ENCODE measurements around the gene RAB11FIP4. TPM values are rescaled to one million over a fixed set of nuclear protein-coding genes. Genes with fewer than 3 reads are reported as not detected.

RAB11FIP4 gene
- total RNA-seq, 1 experiment from 2014 or later = under 0.01 TPM

DNA sequence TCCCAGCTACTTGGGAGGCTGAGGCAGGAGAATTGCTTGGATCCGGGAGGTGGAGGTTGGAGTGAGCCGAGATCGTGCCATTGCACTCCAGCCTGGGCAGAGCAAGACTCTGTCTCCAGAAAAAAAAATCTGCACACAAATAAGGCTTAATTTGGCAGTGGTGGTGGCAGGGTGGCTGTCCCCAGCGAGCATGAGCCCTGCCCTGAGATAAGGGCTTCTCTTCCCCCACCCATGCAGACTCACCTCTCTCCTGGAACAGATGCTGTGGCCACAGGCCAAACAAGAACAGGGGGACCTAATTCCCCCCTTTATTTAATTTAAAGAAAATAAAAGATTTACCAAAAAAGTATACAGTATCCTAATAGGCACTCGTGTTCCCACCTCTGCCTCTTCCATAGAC lies 157.2 kb downstream of the RAB11FIP4 start:
- DNase-seq (ENCODE audit: low read depth) = no peak

DNA sequence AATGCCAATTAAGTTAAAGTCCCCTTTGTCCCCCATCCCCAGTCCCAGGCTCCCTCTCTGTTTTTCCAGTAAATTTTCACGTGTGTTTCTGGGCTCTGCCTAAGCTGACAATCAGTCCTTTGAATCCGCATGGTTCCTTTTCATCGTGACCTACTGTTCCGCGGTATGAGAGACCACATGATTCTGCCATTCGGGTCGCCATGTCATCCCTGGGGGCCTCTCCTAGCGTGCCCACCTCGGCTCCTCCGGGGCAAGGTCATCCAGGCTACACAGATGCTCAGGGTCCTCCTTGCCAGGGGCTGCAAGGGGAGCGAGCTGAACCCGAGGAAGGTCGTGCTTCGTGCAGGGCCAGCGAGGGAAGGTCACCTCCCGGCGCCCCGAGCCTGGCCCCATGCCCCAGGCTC lies 157.6 kb downstream of the RAB11FIP4 start:
- peak; percentile 26 for DNase-seq (ENCODE audit: low read depth)

DNA sequence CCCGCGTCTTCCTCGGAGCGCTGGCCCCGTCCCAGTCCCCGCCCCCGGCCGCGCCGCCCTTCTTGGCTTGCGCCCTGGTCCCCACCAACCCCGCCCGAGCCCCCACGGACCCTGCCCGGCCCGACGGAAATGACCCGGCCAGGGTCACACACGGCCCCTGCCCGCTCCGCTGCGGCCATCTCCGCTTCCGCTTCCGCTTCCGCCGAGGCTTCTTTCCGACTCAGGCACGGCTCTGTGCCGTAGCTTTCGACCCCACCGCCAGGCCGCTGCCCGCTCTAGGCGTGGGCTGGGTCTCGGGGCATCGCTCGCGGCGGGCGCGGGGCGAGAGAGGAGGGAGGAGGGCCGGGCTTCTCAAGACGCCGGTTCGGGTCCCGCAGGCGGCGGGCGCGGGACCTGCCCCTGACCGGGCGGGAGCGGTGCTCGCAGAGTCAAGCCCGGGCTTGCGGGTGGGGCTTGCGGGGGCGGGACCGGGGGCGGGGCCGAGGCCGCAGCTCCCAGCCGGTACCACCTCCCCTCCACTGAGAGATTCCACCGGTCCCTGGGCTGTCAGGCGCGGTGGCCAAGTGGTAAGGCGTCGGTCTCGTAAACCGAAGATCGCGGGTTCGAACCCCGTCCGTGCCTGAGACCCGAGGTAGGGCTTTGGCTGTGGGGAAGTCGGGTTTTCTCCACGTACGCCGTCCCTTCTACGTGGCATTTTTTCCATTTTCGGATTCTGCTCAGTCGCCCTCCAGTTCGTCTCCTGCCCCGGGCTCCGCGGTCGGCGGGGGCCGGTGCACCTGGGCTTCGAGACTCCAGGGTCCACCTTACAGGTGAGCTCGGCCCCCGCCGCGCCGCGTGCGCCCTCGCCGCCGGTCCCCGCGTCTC lies 158.3 kb downstream of the RAB11FIP4 start:
- DNase-seq (ENCODE audit: low read depth) = peak; percentile 86

DNA sequence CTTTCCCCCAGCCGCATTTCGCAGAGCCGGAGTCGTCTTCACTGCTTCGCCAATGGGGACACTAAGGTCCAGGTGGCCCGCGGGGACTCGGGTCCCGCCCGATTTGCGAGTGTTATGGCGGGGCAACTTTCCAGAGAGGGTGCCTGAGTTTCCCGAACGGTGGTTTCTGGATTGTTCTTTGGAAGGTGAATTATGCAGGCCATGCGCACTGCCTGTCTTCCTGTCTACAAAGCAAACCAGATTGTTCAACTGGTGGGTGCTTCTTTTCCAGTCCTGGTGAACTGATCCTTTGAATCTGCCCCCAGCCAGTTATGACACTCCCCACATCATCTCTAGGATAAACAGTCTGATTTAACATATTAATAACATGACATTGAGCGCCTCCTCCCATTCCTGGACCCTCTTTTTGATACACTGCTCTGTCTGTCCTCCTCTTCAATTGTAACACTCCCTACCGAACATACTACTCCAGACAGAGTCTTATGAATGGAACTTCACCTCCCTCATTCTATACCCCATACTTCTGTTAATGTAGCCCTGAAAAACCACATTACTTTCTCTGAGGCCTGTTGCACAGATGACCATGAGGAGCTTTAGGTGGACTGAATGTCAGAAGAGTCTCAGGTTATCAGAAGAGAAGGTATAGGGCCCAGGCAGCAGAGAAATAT lies 159.0 kb downstream of the RAB11FIP4 start:
- DNase-seq (ENCODE audit: low read depth) = peak; percentile 37

DNA sequence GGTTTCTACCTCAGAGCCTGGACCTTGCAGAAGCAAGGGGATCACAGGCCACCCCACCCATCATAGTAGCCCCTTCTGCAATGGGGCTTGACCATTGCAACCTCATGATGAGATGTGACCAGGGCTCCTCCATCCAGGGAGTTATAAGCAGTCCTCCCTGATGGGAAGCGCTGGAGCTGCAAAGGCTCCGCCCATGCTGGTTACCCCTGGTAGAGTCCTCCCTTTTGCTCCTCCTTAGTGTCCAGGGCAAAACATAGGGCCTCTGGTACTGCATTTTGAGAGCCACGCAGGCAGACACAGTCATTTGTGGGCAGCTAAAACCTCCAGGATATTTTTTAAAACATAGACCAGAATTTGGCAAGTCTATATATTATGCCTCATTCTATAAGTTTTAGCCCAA lies 161.1 kb downstream of the RAB11FIP4 start:
- no peak for DNase-seq (ENCODE audit: low read depth)

DNA sequence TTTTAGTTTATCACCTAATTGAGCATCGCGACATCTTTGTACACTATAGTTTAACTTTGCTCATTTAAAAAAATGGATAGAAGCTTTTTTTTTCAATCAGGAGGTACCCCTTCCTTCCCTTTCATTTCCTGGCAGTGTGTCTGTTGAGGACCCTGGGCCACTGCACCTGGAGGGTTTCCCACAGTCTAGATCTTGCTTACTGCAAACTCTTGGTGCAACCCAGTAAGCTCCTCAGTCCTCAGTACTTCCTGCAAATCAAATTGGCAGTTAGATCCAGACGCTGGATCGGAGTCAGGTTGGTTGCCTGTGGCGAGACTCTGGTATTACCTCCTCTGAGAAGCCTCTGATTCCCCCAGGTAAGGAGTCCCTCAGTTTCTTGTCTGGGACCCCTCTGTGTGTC lies 162.0 kb downstream of the RAB11FIP4 start:
- DNase-seq (ENCODE audit: low read depth) = no peak

DNA sequence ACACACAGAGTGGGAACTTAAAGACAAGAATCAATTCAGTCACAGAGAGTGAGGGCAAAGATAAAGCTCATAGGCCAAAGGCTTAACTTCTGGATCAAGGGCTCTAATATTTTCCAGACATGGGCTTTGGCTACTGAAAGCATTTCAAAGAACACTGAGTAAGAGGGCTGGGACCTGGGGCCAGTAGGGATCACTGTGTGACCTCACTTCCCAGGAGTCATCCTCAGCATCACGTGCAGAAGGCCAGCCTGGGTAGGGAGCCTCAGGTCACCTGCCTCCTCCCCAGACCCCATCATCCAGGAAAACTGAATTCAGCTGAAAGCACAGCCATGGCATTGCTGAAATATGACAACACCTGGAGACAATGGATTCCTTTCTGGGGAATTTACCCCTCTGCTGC lies 163.5 kb downstream of the RAB11FIP4 start:
- DNase-seq (ENCODE audit: low read depth) = no peak

DNA sequence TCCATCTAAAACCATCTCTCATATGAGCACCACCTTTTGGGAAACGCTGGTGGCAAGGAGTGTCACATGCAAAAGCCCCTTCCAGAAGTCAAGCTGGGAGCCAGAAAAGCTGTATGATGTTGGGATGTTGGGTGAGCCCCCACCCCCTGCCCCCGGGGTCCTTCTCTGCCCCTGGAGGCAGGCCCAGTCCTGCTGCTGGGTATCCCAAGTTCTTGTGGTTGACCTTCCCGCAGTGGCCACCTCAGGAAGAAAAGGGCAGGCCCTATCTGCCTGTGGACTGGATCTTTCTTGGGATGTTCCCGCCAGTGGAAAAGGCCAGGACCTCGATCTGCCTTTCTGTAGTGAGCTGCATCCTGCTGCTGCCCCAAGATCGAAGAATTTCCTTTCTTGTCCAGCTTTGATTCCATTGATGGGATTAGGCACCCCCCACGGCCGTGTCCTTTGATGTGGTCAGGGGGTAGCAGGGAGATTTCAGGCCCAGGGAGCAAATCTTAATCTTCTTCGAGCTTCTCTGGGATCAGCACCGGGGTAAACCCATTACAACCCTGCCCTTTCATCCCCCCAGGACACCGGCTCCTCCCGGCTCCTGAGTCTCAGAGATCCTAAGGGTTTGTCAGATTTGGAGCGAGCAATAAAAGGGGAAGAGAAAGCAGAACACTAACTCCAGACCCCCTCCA lies 165.6 kb downstream of the RAB11FIP4 start:
- no peak for DNase-seq (ENCODE audit: low read depth)

DNA sequence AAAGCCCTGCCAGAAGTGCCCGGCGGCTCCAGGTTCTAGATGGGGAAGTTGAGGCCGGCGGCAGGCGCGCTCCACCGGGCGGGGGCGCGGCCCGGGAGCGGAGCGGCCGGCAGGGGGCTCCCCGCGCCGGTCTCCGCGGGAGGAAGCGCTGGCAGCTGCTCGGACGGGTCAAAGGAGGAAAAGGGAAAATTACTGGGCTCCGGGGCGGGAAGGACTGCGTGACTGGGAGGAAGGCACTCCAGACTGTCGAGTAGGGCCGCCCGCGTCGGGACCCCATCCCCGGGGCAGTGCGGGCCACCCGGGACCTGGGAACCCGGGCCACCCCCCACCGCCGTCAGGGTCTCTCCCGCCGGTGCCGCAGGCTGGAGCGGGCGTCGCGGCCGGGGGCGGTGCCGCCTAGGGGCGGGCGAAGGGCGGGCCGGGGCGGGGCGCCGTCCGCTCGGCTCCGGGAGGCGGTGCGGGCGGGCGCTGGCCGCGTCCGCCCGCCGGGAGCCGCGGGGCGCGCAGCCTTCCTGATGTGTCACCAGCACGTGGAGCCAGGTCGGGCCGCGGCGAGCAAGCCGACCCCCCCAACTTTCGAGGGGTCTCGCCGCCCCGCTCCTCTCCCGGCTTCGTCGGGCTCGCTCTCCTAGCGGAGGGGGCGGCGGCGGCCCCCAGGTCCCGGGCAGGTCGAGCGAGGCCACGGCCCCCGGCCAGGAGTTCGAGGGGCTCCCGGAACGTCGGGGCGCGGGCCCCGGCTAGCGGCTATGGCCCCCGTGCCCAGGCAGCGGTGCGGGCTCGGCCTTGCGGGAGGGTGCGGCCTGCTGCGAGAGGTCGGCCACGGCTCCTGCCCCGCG lies 167.5 kb downstream of the RAB11FIP4 start:
- peak; percentile 84 for DNase-seq (ENCODE audit: low read depth)

DNA sequence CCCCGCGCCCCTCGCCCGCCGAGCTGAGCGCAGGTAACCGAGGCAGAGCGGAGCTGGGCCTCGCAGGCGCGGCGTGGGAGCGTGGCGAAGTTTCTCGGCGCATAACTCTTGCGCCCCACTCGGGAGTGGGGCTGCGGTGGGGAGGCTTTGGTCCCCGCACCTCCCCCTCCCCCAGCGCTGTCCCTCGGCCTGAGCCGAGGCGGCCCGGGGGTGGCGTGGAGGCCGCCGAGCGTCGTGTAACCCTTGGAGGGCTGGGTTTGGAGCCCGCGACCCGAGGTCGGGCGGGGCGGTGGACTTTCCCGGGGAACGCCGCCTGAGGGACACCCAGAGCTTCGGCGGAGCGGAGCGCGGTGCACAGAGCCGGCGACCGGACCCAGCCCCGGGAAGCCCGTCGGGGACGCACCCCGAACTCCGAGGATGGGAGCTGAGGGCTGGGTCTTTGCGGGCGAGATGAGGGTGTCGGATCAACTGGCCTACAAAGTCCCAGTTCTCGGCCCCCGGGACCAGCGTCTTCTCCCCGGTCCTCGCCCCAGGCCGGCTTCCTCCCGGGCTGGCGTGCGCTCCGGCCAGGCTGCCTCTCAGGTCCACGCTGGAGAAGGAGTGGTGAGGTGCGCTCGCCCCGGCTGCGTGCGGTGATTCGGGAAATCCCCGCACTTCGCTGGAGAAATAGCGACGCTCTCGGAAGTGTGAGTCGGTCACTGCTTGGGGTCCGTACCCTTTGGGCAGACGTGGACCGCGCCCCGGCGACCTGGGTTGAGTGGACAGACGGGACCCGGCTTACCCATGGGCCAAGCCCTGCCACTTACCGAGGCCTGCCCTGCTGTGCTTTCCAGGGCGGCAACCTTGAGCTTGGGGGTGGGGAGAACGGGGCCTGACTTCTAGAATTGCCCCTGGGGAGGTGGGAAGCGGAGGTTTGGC lies 168.4 kb downstream of the RAB11FIP4 start:
- peak; percentile 35 for DNase-seq (ENCODE audit: low read depth)

DNA sequence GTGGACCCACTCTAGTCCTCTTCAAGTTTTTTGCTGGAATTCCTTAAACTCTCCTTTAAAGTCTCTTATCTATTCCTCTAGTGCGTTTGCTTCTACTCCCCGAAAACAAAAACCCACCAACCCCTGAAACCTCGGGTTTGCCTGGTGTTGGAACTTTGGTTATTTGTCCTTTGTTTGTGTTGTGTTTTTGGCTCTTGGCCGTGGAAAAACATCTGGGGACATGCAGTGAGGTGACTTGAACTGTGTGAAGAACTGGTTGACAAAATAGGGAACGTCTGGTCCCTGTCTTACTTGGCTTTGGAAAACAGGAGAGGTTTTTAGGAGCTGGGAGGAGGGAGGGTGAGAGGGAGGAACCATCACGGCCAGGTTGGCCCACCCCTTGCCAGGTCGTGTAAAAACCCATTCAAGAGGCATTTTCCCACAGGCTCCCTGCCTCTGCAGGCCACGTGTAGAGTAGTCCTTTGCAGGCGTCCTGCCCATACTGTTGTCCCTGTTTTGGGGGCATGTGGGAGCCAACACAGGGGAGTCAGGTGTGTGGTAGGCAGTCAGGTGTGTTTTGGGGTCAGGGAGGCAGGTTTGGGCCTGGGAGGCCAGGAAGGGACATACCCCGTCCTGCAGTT lies 169.3 kb downstream of the RAB11FIP4 start:
- DNase-seq (ENCODE audit: low read depth) = peak; percentile 54

DNA sequence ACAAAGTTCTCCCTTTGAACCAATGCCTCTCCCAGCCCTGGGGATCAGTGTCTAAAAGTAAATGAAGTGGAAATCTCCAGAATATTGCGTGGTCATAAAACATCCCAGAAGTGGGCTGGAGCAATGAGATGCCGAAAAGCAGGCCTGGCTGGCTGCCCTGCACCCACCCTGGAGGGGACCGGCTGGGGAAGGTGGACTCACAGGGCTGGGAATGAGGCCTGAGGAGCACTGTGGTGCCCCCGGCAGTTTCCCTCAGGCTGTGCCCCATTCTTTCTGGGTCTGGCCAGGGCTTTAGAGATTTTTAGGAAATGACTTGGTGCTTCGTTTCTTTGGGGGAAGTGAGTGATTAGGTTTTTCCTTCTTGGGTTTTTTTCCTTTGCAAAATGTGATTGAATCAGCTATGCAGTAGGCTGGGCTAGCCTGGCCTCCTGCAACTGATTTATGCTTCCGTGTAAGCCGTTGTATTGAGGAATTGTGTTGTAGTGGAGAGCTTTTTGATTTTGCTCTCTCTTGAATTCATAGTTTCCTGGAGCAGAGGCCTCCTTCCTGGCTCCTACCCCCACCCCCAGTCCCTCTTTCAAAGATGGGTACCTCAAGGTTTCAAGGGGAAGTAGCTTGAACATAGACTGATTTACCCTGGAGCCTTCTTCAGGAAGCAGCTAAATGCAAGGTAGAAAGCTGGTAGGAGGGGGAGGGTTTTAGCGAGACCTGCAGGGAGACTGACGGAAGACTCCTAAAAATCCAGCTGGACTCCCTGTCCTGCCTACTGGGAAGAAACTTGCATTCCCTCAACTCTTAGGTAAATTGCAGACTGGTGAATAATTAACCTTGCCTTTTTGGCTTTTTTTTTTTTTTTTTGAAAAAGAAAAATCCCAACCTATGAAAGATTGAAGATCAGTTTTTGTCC lies 170.2 kb downstream of the RAB11FIP4 start:
- peak; percentile 86 for DNase-seq (ENCODE audit: low read depth)

DNA sequence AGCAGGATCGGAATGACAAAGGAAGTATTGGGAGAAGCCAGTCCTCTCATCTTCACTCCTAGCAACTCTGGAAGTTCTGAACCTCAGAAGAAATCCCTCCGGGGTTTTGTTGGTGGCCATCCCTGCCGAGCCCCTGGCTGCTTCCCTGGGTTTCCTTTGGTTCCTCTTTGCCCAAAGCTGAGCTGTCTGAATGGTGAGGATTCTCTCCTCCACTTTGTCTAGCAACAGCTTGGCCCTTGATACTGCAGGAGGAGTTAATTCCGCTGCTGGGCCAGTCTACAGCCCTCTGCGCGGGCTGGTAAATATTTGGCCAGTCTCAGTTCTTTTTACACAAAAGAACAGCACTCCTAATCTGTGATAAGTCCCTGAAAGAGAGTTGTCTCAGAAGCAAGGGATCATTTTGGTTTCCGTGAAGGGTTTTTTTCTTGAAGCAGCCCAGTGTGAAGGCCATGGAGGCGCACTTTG lies 170.9 kb downstream of the RAB11FIP4 start:
- peak; percentile 16 for DNase-seq (ENCODE audit: low read depth)

DNA sequence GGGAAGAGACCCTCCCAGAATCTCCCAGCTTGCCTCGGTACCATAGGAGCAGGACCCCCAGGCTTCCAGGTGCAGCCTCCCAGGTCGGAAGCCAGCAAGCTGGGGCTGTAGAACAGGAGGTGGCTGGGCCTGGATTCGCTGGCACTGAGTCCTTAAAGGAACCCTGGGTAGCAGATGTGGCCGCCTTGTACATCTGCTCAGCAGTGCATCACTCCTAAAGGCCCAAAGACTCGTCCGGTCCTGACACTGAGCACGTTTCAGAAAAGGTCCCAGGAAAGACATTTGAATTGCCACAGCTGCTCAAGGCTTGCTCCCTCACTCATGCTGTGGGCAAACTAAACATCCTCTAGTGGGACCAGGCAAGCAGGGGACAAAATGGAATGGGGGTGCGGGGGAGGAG lies 172.8 kb downstream of the RAB11FIP4 start:
- peak; percentile 76 for DNase-seq (ENCODE audit: low read depth)

DNA sequence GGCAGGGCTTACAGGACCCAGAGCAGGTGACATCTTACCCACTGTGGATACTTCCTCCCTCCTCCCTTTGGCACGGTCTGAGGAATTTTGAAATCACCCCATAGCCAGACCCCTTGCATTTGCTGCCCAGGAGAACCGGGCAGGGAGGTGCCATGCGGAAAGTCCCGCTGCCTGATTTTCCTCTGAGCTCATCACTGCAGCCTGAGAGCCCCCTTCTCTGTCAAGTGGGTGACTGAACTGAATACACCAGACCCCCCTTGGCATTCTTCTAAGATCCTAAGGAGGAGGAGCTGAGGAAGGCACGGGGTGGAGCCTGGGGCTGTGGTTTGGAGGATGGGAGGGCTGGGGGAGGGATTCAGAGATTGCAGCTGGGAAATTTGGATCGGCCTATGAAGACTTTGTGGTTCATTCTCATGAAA lies 173.4 kb downstream of the RAB11FIP4 start:
- DNase-seq (ENCODE audit: low read depth) = peak; percentile 95

DNA sequence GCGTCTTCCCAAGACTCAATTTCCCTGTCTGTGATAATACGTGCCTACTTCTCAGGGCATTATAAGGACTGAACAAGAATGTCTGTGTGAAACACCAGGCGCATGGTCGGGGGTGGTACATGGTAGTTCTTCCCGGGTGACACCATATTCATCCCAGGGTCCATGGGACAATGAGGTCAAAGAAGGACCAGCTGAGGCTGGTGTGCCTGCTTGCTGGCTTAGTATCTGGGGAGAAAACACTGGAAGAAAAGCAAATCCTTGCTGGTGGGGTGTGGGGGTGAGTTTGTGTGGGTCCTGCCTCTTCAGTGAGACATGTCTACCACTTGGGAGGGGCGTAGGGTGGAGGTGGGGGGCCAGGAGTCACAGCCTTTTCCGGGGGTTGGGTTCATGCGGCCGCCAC lies 174.2 kb downstream of the RAB11FIP4 start:
- no peak for DNase-seq (ENCODE audit: low read depth)

DNA sequence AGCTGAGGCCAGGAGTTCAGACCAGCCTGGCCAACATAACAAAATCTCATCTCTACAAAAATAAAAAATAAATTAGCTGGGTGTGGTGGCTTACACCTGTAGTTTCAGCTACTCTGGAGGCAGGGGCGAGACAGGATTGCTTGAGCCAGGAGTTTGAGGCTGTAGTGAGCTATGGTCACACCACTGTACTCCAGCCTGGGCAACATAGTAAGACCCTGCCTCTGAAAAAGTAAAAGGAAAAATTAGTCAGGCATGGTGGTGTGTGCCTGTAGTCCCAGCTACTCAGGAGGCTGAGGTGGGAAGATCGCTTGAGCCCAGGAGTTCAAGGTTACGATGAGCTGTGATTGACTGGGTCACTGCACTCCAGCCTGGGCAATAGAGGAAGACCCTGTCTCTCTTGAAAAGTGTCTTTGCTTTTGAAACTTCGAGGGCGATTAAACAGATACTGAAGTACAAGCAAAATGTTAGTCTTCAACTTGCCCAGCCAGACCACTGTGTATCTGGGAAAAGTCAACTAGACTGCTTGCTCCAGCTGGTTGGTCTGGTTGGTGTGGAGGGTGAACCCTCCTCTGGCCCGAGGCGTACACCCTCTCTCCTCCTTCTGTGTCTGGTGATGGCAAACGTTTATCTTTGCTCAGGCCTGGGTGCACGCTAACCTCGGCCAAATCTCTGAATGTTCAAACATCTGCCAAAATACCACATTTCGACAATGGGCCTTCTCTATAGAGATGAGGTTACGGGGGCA lies 174.9 kb downstream of the RAB11FIP4 start:
- peak; percentile 92 for DNase-seq (ENCODE audit: low read depth)

DNA sequence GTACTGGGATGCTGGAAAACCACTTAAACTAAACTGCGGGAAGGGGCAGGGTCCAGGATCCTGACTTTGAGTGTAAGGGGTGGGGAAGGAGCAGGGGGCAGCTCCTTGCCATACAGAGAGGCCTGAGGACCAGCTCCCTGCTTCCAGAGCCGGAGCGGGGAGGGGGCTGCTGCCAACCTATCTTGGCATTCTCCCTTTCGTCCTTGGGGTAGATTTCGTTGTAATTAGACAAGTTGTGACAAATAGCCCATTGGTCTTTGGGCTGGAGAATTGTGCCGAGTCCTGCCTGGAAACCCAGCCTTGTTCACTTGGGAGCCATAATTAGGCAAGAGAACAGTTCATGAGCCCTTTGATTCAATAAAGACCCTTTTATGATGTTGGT lies 175.5 kb downstream of the RAB11FIP4 start:
- DNase-seq (ENCODE audit: low read depth) = no peak
